Osteoblast (primary cell): ENCODE data around the gene CPNE9. TPM values are rescaled to one million over a fixed set of nuclear protein-coding genes. Genes with fewer than 3 reads are reported as not detected.

ENCODE experiments used
- DNase-seq: peaks from one replicate; pipeline ENCODE4 v3.0.0; 2011; ENCODE audit warnings: low spot score, mixed read lengths; ENCODE audit not compliant: insufficient read length; ENCODE audit errors: missing footprints
- H2AFZ ChIP-seq: 2 replicates; pipeline ENCODE4 v1.6.0; 2011; ENCODE audit warnings: mild to moderate bottlenecking, low read length
- H3K27ac ChIP-seq: 2 replicates; pipeline ENCODE4 v1.5.1; 2011; ENCODE audit warnings: mild to moderate bottlenecking, low read depth, low read length, moderate library complexity
- H3K27me3 ChIP-seq: 2 replicates; pipeline ENCODE4 v1.6.0; 2012; ENCODE audit warnings: mild to moderate bottlenecking, control low read depth, inconsistent platforms, low read length, moderate library complexity; ENCODE audit not compliant: insufficient read depth
- H3K36me3 ChIP-seq: 2 replicates; pipeline ENCODE4 v1.5.1; 2011; ENCODE audit warnings: mild to moderate bottlenecking, low read length, control low read depth, moderate library complexity; ENCODE audit not compliant: insufficient read depth
- H3K4me1 ChIP-seq: 2 replicates; pipeline ENCODE4 v1.5.1; 2011; ENCODE audit warnings: mild to moderate bottlenecking, low read length, control low read depth, moderate library complexity; ENCODE audit not compliant: insufficient read depth
- H3K4me2 ChIP-seq: 2 replicates; pipeline ENCODE4 v1.6.0; 2011; ENCODE audit warnings: mild to moderate bottlenecking, low read length; ENCODE audit not compliant: insufficient read depth
- H3K4me3 ChIP-seq: fragments of 200-600 bp; sonication (generic); 3 replicates; pipeline ENCODE4 v1.5.1; 2012; ENCODE audit warnings: mild to moderate bottlenecking, low read length, inconsistent platforms; ENCODE audit not compliant: insufficient read depth
- H3K79me2 ChIP-seq: 2 replicates; pipeline ENCODE4 v1.6.0; 2012; ENCODE audit warnings: mild to moderate bottlenecking, low read length, control low read depth, inconsistent platforms; ENCODE audit not compliant: insufficient read depth
- H3K9me3 ChIP-seq: 2 replicates; pipeline ENCODE4 v1.5.1; 2011; ENCODE audit warnings: low read depth, low read length, control low read depth
- H4K20me1 ChIP-seq: 2 replicates; pipeline ENCODE4 v1.6.0; 2012; ENCODE audit warnings: mild to moderate bottlenecking, low read length, control low read depth; ENCODE audit not compliant: insufficient read depth
- total RNA-seq: library from RNA; depleted of rRNA; stranded (reverse); fragments of >200 nt; gene quantifications from 2 replicates; pipeline ENCODE4 v1.2.3, GENCODE V29; 2012
- TF ChIP-seq, protein P1 (sequence below): IDR thresholded peaks from 2 replicates; pipeline ENCODE4 v1.5.1; 2011; ENCODE audit warnings: mild to moderate bottlenecking, low read depth, low read length, moderate library complexity; ENCODE audit errors: extremely low read depth

Gene CPNE9
- total RNA-seq, 1 donor: not detected

DNA sequence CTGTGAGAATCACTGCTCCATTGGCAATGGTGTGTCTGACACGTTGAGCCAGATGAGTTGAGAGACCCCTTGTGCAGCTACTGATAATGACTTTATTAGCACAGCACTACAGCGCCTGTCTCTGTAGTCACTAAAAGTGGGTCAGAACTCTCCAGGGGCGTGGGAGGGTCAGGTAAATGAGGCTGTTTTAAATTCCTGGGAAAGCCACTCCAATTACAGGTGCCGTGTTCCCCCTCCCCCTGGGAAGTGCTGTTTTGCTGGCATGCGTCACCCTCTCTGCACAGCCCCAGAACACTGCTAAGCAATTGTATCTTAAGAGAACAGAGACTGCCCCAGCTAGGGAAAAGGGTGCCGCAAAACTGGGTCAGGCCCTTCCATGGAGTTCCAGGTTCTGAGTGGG, 21.5 kb upstream of the CPNE9 start:
- Histone ChIP-seq H2AFZ (no peak overlapping the region), H3K4me1 (no peaks in the 10 kb centered on the region), H3K27me3 (no peaks in the 10 kb centered on the region), H3K4me3 (no peak overlapping the region), H3K79me2 (no peaks in the 10 kb centered on the region), H4K20me1 (no peaks in the 10 kb centered on the region), H3K4me2 (no peak overlapping the region), H3K27ac (no peak overlapping the region), H3K36me3 (peaks cover 75% of the 10 kb centered on the region), H3K9me3 (no peaks in the 10 kb centered on the region)
- TF ChIP-seq, protein P1, sequence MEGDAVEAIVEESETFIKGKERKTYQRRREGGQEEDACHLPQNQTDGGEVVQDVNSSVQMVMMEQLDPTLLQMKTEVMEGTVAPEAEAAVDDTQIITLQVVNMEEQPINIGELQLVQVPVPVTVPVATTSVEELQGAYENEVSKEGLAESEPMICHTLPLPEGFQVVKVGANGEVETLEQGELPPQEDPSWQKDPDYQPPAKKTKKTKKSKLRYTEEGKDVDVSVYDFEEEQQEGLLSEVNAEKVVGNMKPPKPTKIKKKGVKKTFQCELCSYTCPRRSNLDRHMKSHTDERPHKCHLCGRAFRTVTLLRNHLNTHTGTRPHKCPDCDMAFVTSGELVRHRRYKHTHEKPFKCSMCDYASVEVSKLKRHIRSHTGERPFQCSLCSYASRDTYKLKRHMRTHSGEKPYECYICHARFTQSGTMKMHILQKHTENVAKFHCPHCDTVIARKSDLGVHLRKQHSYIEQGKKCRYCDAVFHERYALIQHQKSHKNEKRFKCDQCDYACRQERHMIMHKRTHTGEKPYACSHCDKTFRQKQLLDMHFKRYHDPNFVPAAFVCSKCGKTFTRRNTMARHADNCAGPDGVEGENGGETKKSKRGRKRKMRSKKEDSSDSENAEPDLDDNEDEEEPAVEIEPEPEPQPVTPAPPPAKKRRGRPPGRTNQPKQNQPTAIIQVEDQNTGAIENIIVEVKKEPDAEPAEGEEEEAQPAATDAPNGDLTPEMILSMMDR: no peak
- no peak for DNase-seq

DNA sequence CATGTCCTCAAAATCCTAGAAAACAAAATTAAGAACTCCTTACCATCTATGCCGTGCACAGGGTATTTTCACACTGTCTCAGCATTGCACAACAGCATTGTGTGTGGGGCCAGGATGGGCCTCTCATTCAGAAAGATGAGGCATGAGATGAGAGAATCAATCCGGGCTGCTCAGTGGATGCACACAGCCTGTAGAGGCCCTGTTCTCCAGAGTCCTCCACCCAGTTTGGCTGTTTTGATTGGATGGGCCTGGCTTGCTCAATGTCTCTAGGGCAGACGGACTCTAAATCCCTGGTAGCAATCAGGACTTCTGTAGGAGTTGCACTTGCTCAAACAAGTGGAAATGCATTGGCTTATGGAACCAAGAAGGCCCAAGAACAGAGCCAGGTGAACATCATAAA, 20.2 kb upstream of the CPNE9 start:
- H3K79me2 ChIP-seq: no peaks in the 10 kb centered on the region
- no peaks in the 10 kb centered on the region for H3K27me3 ChIP-seq
- no peaks in the 10 kb centered on the region for H3K4me1 ChIP-seq
- no peak overlapping the region for H3K27ac ChIP-seq
- no peaks in the 10 kb centered on the region for H3K9me3 ChIP-seq
- H4K20me1 ChIP-seq: no peaks in the 10 kb centered on the region
- no peak for DNase-seq
- H2AFZ ChIP-seq: no peak overlapping the region
- H3K36me3 ChIP-seq: peaks cover 70% of the 10 kb centered on the region
- TF ChIP-seq, protein P1: no peak
- no peak overlapping the region for H3K4me3 ChIP-seq
- no peak overlapping the region for H3K4me2 ChIP-seq

DNA sequence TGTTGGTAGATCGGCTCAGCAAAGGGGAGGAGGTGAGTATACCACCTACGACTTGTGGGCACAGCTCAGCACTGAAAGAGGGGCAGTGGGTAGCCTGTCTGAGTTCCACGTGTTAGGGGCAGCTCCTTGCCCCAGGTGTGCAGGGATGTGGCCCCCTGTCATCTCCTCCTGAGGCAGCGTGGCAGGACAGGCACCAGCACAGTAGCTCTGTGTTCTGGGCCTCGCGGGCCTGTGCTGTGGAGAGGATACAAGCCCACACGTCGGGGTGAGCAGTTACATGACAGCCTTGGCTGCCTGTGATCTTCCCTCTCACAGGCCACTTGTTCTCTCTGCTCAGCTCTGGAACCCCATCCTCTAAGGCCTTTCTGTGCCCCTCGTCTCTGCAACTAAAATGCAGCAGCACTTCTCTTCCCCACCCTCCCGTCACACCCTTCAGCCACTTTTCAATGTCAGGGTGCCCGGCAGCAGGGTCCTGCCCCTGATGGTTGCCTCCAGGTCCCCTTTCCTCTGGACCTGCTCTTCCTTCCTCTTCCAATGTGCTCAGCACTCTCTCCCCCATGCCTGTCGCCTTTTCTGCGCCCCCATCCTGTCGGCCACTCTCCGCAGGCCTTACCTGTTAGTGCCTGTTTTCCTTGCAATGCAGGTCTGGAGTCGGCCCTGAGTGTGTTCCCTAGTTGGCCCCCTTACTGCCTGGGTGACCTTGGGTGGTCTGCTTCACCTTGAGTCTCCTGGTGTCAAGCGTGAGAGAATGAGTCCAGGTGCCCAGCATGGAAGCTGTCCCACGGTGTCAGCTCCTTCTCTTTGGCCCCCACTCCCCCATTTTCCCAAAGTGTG, 18.2 kb upstream of the CPNE9 start:
- Histone ChIP-seq H3K4me3 (no peak overlapping the region), H3K4me2 (no peak overlapping the region), H4K20me1 (no peaks in the 10 kb centered on the region), H3K79me2 (no peaks in the 10 kb centered on the region), H3K9me3 (no peaks in the 10 kb centered on the region), H3K27me3 (no peaks in the 10 kb centered on the region), H2AFZ (no peak overlapping the region), H3K4me1 (no peaks in the 10 kb centered on the region), H3K36me3 (peaks cover 74% of the 10 kb centered on the region), H3K27ac (no peak overlapping the region)
- TF ChIP-seq, protein P1: no peak
- peak; percentile 65 for DNase-seq

DNA sequence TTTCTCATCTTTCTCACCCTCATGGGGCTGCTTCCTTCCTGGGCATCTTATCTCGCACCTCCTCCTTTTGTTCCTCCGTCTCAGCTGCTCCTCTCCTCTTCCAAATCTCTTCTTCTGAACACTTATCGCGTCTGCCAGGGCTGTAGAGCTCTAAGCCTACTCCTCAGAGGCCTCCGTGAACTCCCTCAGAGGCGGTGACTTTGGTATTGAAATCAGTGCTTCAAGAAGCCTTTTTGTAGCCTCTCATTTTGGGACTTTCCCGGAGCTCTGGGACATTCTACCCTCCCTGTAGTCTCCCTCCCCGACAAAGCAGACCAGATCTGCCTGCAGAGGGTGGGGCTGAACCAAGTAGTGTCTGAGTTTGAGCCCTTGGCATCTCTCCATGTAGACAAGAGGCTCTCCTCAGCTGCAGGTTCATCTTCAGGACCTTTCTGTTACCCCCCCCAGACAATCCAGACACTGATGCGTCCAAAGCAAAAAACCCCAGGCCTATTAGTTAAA, 17.5 kb upstream of the CPNE9 start:
- Histone ChIP-seq H2AFZ (no peak overlapping the region), H3K4me3 (no peak overlapping the region), H3K4me2 (no peak overlapping the region), H3K27me3 (no peaks in the 10 kb centered on the region), H3K79me2 (no peaks in the 10 kb centered on the region), H3K36me3 (peaks cover 69% of the 10 kb centered on the region), H3K27ac (no peak overlapping the region), H4K20me1 (no peaks in the 10 kb centered on the region), H3K4me1 (no peaks in the 10 kb centered on the region), H3K9me3 (no peaks in the 10 kb centered on the region)
- DNase-seq: no peak
- TF ChIP-seq, protein P1: no peak
